B cell (primary cell): ENCODE data around the gene TMED9. TPM values are rescaled to one million over a fixed set of nuclear protein-coding genes. Genes with fewer than 3 reads are reported as not detected.
A peak's percentile ranks its signal among the peaks of the same experiment; 100 is the strongest.

Source experiments
- ATAC-seq: fragments of 200-7000 bp; cut with Tn5 transposase; one replicate; pipeline ENCODE4 v1.10.0; 2021; ENCODE audit warnings: low read depth, mild to moderate bottlenecking, moderate number of reproducible peaks, moderate library complexity
- CTCF ChIA-PET: fragments of 350-600 bp; sonication (Branson Sonifier 250); formaldehyde crosslinking; loops from one replicate; lab custom pipeline; 2021; ENCODE audit warnings: antibody characterized with exemption, inconsistent platforms; lab: Charles Lee
- POLR2A ChIA-PET: fragments of 350-600 bp; sonication (Branson Sonifier 250); formaldehyde crosslinking; loops from one replicate; lab custom pipeline; 2021; ENCODE audit warnings: antibody characterized with exemption; lab: Charles Lee
- DNase-seq: peaks from one replicate; pipeline ENCODE4 v3.0.0; 2013
- H2AFZ ChIP-seq: 2 replicates; pipeline ENCODE4 v1.6.1; 2012; ENCODE audit warnings: mild to moderate bottlenecking, low read depth, low read length; ENCODE audit not compliant: insufficient read depth, poor library complexity, severe bottlenecking
- H3K27ac ChIP-seq, 2 donors: 1 replicate in 1 of 2; 2 replicates in 1 of 2; pipeline ENCODE4 v1.5.1; 2012 to 2013; ENCODE audit warnings: low read length in 2 of 2, mild to moderate bottlenecking in 2 of 2, moderate library complexity in 1 of 2
- H3K27me3 ChIP-seq, 4 experiments: fragments of 200-600 bp in 1 of 4; sonication (generic) in 1 of 4; replicated peaks in 1 of 4; 1 replicate in 2 of 4; 2 replicates in 2 of 4; pipeline versions ENCODE4 v1.6.1 to v1.7.0; 2013 to 2016; ENCODE audit warnings: low read length in 3 of 4, mild to moderate bottlenecking in 2 of 4, mixed read lengths in 1 of 4, moderate library complexity in 1 of 4; ENCODE audit not compliant: insufficient read depth in 4 of 4, control insufficient read depth in 3 of 4; ENCODE audit errors: control extremely low read depth in 1 of 4
- H3K36me3 ChIP-seq, 2 experiments: replicated peaks in 1 of 2; 1 replicate in 1 of 2; 2 replicates in 1 of 2; pipeline versions ENCODE4 v1.6.1 to v1.7.1; 2013; ENCODE audit warnings: low read length in 1 of 2; ENCODE audit not compliant: insufficient read depth in 2 of 2, control insufficient read depth in 1 of 2; ENCODE audit errors: control extremely low read depth in 1 of 2, extremely low read depth in 1 of 2
- H3K4me1 ChIP-seq, 2 donors: fragments of 200-600 bp in 1 of 2; sonication (generic) in 1 of 2; 1 replicate in 1 of 2; 2 replicates in 1 of 2; pipeline versions ENCODE4 v1.5.1 to v1.6.1; 2013 to 2017; ENCODE audit warnings: low read length in 2 of 2; ENCODE audit not compliant: control insufficient read depth in 2 of 2, insufficient read depth in 2 of 2
- H3K4me2 ChIP-seq: replicated peaks from 2 replicates; pipeline ENCODE3; 2012; ENCODE audit warnings: mild to moderate bottlenecking, low read depth, low read length; ENCODE audit not compliant: poor library complexity, severe bottlenecking
- H3K4me3 ChIP-seq, 5 experiments: fragments of 200-600 bp in 1 of 5; sonication (generic) in 1 of 5; 1 replicate in 3 of 5; 2 replicates in 2 of 5; pipeline versions ENCODE4 v1.5.1 to v1.7.0; 2011 to 2016; ENCODE audit warnings: low read length in 4 of 5, mild to moderate bottlenecking in 4 of 5, low read depth in 2 of 5, control low read depth in 1 of 5, moderate library complexity in 1 of 5; ENCODE audit not compliant: insufficient read depth in 1 of 5; ENCODE audit errors: control extremely low read depth in 1 of 5, extremely low read depth in 1 of 5
- H3K79me2 ChIP-seq: fragments of 200-600 bp; sonication (generic); one replicate; pipeline ENCODE4 v1.6.0; 2016; ENCODE audit warnings: low read length; ENCODE audit not compliant: control insufficient read depth, insufficient read depth
- H3K9ac ChIP-seq: fragments of 200-600 bp; sonication (generic); 2 replicates; pipeline ENCODE4 v1.6.1; 2017; ENCODE audit warnings: mild to moderate bottlenecking, low read length, moderate library complexity
- H3K9me3 ChIP-seq, 3 donors: one replicate each; pipeline versions ENCODE4 v1.6.1 to v1.7.1; 2013; ENCODE audit warnings: low read length in 2 of 3; ENCODE audit not compliant: control insufficient read depth in 2 of 3, insufficient read depth in 1 of 3; ENCODE audit errors: control extremely low read depth in 1 of 3
- H4K20me1 ChIP-seq: 2 replicates; pipeline ENCODE4 v1.6.0; 2012; ENCODE audit warnings: mild to moderate bottlenecking, low read length; ENCODE audit not compliant: insufficient read depth, control insufficient read depth, poor library complexity, severe bottlenecking
- H3K27ac Mint-ChIP-seq: one replicate; pipeline ENCODE4 v1.8.0; 2021; ENCODE audit warnings: mixed read lengths
- H3K27me3 Mint-ChIP-seq: one replicate; pipeline ENCODE4 v1.8.0; 2021; ENCODE audit warnings: mixed read lengths
- H3K4me1 Mint-ChIP-seq: one replicate; pipeline ENCODE4 v1.8.0; 2021; ENCODE audit warnings: mixed read lengths
- H3K4me3 Mint-ChIP-seq: one replicate; pipeline ENCODE4 v1.8.0; 2021; ENCODE audit warnings: mixed read lengths
- H3K9me3 Mint-ChIP-seq: one replicate; pipeline ENCODE4 v1.8.0; 2022; ENCODE audit warnings: mixed read lengths; ENCODE audit not compliant: insufficient read depth
- EZH2 ChIP-seq: IDR thresholded peaks from 2 replicates; pipeline ENCODE4 v1.6.1; 2012; ENCODE audit warnings: borderline replicate concordance, low read depth, mild to moderate bottlenecking, moderate library complexity, low read length; ENCODE audit not compliant: insufficient read depth, poor library complexity, severe bottlenecking
- WGBS: methylation state at CpG from one replicate; pipeline ENCODE4 v1.1.5; 2013; ENCODE audit warnings: missing lambda C conversion rate; ENCODE audit not compliant: insufficient coverage; 5-methylcytosine and 5-hydroxymethylcytosine counted together
- intact Hi-C: fragments of 100-400 bp; cut with micrococcal nuclease; formaldehyde crosslinking; loops from one replicate; pipeline ENCODE4 v1.10.0; 2022
- polyA plus RNA-seq: library from polyadenylated mRNA; depleted of rRNA; stranded (reverse); fragments of >200 nt; gene quantifications from 2 replicates; pipeline ENCODE4 v1.2.3, GENCODE V29; 2012
- total RNA-seq, 2 donors: library from RNA; stranded (reverse); fragments of 120-200 nt in 1 of 2; gene quantifications; 1 replicate in 1 of 2; 2 replicates in 1 of 2; pipeline versions ENCODE4 v1.2.3 to v1.2.4, GENCODE V29; 2013 to 2022
- TF ChIP-seq, protein P1 (sequence below): fragments of 200-600 bp; IDR thresholded peaks from one replicate; pipeline ENCODE4 v1.8.0; 2022; ENCODE audit warnings: antibody characterized with exemption, mild to moderate bottlenecking

Gene TMED9
- total and polyA plus RNA-seq, 2 donors (not counting 1 experiment from before 2014, with no cell fraction given) = 54.7 to 67.6 TPM

DNA sequence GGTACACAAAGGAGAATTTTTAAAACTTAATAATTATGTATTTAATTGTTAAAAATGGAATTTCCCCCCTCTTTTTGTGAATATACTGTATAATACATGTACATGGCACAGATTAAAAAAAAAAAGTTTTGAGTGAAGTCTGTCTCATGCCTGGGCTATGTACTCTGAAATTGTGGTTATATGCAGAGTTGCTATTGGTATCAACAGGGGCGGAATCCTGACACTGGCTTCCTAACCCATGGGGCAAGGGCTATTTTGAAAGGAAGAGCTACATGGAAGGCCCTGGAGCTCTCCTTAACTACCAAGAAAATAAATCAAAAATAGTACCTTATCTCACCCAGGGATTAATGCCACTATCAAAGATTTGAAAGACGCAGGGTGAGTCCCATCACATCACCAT, 36.8 kb upstream of the TMED9 start:
- POLR2A ChIA-PET = interaction anchor here (0.7 kb wide), 1 partner anchor 1192 kb away, joined by 4 read pairs; no protein-coding TSS in a partner anchor
- peak overlapping the region; percentile 93 for H3K4me3 Mint-ChIP-seq
- Histone ChIP-seq H3K4me3 (peak overlapping the region in 1 of 5 experiments; percentile 77), H3K9ac (peak overlapping the region; percentile 72), H2AFZ (peak overlapping the region; percentile 89), H3K79me2 (peaks cover 50% of the 10 kb centered on the region), H4K20me1 (peaks cover 24% of the 10 kb centered on the region), H3K9me3 (no peaks in the 10 kb centered on the region), H3K4me1 (peaks cover 16 to 22% of the 10 kb centered on the region in 2 donors), H3K36me3 (peaks cover 2 to 15% of the 10 kb centered on the region in 2 experiments), H3K27ac (no peak overlapping the region), H3K27me3 (no peaks in the 10 kb centered on the region), H3K4me2 (peak overlapping the region; percentile 96)
- no peak for DNase-seq
- H3K4me1 Mint-ChIP-seq = peaks cover 28% of the 10 kb centered on the region
- intact Hi-C loops = loop anchor here (2.0 kb wide), 1 partner anchor 46 kb away; the partner anchor contains the start of gene B4GALT7
- H3K27ac Mint-ChIP-seq = no peak overlapping the region
- no peaks in the 10 kb centered on the region for H3K9me3 Mint-ChIP-seq
- TF ChIP-seq, protein P1, sequence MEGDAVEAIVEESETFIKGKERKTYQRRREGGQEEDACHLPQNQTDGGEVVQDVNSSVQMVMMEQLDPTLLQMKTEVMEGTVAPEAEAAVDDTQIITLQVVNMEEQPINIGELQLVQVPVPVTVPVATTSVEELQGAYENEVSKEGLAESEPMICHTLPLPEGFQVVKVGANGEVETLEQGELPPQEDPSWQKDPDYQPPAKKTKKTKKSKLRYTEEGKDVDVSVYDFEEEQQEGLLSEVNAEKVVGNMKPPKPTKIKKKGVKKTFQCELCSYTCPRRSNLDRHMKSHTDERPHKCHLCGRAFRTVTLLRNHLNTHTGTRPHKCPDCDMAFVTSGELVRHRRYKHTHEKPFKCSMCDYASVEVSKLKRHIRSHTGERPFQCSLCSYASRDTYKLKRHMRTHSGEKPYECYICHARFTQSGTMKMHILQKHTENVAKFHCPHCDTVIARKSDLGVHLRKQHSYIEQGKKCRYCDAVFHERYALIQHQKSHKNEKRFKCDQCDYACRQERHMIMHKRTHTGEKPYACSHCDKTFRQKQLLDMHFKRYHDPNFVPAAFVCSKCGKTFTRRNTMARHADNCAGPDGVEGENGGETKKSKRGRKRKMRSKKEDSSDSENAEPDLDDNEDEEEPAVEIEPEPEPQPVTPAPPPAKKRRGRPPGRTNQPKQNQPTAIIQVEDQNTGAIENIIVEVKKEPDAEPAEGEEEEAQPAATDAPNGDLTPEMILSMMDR = no peak
- no peak for TF ChIP-seq EZH2
- WGBS = 83% methylated on average over 1 of the region's 2 CpGs
- no peaks in the 10 kb centered on the region for H3K27me3 Mint-ChIP-seq
- no peak for ATAC-seq
- CTCF ChIA-PET = no interaction called here

DNA sequence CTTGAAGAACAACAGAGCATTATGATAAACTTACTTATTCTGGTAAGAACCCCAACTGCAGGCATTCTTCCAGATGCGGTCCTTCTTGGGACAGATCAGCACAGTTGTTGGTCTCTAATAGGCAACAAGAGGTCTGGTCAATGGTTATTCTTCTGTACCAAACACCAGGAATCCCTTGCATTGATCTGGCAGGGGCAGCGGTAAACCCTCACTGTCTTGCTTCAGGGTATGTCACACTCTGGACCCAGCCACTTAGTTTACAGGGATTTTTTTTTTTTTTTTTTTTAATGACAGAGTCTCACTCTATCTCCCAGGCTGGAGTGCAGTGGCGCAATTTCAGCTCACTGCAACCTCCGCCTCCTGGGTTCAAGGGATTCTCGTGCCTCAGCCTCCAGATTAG, 36.3 kb upstream of the TMED9 start:
- TF ChIP-seq, protein P1 = no peak
- no peak for TF ChIP-seq EZH2
- Histone ChIP-seq H3K4me2 (no peak overlapping the region), H3K4me3 (no peak overlapping the region), H3K36me3 (peaks cover 2 to 11% of the 10 kb centered on the region in 2 experiments), H3K9ac (no peak overlapping the region), H3K27ac (no peak overlapping the region), H2AFZ (peak overlapping the region; percentile 24), H4K20me1 (peaks cover 20% of the 10 kb centered on the region), H3K27me3 (no peaks in the 10 kb centered on the region), H3K9me3 (no peaks in the 10 kb centered on the region), H3K79me2 (peaks cover 46% of the 10 kb centered on the region), H3K4me1 (peaks cover 14 to 18% of the 10 kb centered on the region in 2 donors)
- Mint-ChIP-seq H3K4me3 (no peak overlapping the region), H3K4me1 (peaks cover 25% of the 10 kb centered on the region), H3K27ac (no peak overlapping the region), H3K27me3 (no peaks in the 10 kb centered on the region), H3K9me3 (no peaks in the 10 kb centered on the region)
- WGBS = 100% methylated on average over 3 of the region's 5 CpGs
- DNase-seq = no peak
- CTCF ChIA-PET = interaction anchor here (1.4 kb wide), 1 partner anchor 7 kb away, joined by 4 read pairs; no protein-coding TSS in a partner anchor
- POLR2A ChIA-PET = interaction anchor here (0.7 kb wide), 1 partner anchor 1193 kb away, joined by 4 read pairs; no protein-coding TSS in a partner anchor
- intact Hi-C loops = loop anchor here (2.0 kb wide), 1 partner anchor 45 kb away; the partner anchor contains the start of gene B4GALT7
- no peak for ATAC-seq
